Right atrium auricular region (tissue), 2 donors: ENCODE measurements around the gene MOCOS. TPM values are rescaled to one million over a fixed set of nuclear protein-coding genes. Genes with fewer than 3 reads are reported as not detected.

Experiments
- DNase-seq: peaks from one replicate; pipeline ENCODE4 v3.0.0-alpha.2; 2019; ENCODE audit warnings: low spot score
- H3K27ac ChIP-seq, 2 donors: fragments of 200-600 bp; sonication (generic); 1 replicate in 1 of 2; 2 replicates in 1 of 2; pipeline ENCODE4 v1.5.1; 2016 to 2019
- H3K27me3 ChIP-seq, 2 donors: fragments of 200-600 bp; sonication (generic); one replicate each; pipeline versions ENCODE4 v1.5.1 to v1.6.0; 2017 to 2019
- H3K36me3 ChIP-seq: fragments of 200-600 bp; sonication (generic); one replicate; pipeline ENCODE4 v1.5.1; 2016
- H3K4me1 ChIP-seq, 2 donors: fragments of 200-600 bp; sonication (generic); one replicate each; pipeline versions ENCODE4 v1.5.1 to v1.6.0; 2017 to 2019
- H3K4me3 ChIP-seq, 2 donors: fragments of 200-600 bp; sonication (generic); 1 replicate in 1 of 2; 2 replicates in 1 of 2; pipeline ENCODE4 v1.5.1; 2017 to 2019; ENCODE audit warnings: mild to moderate bottlenecking in 1 of 2, moderate library complexity in 1 of 2
- H3K9me3 ChIP-seq, 2 donors: fragments of 200-600 bp; sonication (generic); one replicate each; pipeline ENCODE4 v1.5.1; 2019
- CTCF ChIP-seq, 2 donors: fragments of 200-600 bp; sonication (generic); IDR thresholded peaks; one replicate each; pipeline ENCODE4 v1.5.1; 2019; ENCODE audit warnings: antibody characterized with exemption in 2 of 2
- total RNA-seq, 2 donors: library from RNA; depleted of rRNA; stranded (reverse); fragments of >200 nt; gene quantifications; one replicate each; pipeline ENCODE4 v1.1.0, GENCODE V29; 2016

Gene MOCOS
- total RNA-seq, 2 donors from 2014 or later, result 0.11 to 0.51 TPM

- TF ChIP-seq CTCF (IDR thresholded peaks at IDR 0.05), result peak; percentile 20 to 59
- peak overlapping the region; percentile 54 to 78 for H3K4me3 ChIP-seq
- H3K27ac ChIP-seq, result peak overlapping the region; percentile 66 to 87
- H3K27me3 ChIP-seq, result peaks cover 0 to 3% of the 10 kb centered on the region in 2 donors
- peaks cover 0 to 35% of the 10 kb centered on the region in 2 donors for H3K4me1 ChIP-seq
- DNase-seq, result no peak
- H3K36me3 ChIP-seq, result no peaks in the 10 kb centered on the region
- no peaks in the 10 kb centered on the region for H3K9me3 ChIP-seq
These were observed 109.5 kb downstream of the MOCOS start for GRCh38 chr18:36296650-36297416.

GRCh38 chr18:36297417-36298125, 110.3 kb downstream of the MOCOS start, which contains the start of gene FHOD3:
TSS of gene FHOD3 (plus strand) at chr18:36297713. CDS start at chr18:36297836, 123 bp downstream.
- TF ChIP-seq CTCF (IDR thresholded peaks at IDR 0.05), result no peak
- Histone ChIP-seq H3K27me3 (peaks cover 0 to 3% of the 10 kb centered on the region in 2 donors), H3K9me3 (no peaks in the 10 kb centered on the region), H3K27ac (peak within 1 kb of the TSS; percentile 83 to 87), H3K4me1 (peaks cover 0 to 38% of the 10 kb centered on the region in 2 donors), H3K36me3 (no peaks in the 10 kb centered on the region), H3K4me3 (peak within 1 kb of the TSS; percentile 54 to 78)
- DNase-seq, result no peak

GRCh38 chr18:36298126-36298741, 110.9 kb downstream of the MOCOS start:
- Histone ChIP-seq H3K27me3 (peaks cover 0 to 3% of the 10 kb centered on the region in 2 donors), H3K9me3 (no peaks in the 10 kb centered on the region), H3K27ac (peak overlapping the region; percentile 83 to 87), H3K36me3 (no peaks in the 10 kb centered on the region), H3K4me3 (peak overlapping the region; percentile 54 to 78), H3K4me1 (peaks cover 0 to 44% of the 10 kb centered on the region in 2 donors)
- no peak for TF ChIP-seq CTCF (IDR thresholded peaks at IDR 0.05)
- DNase-seq, result no peak

GRCh38 chr18:36299015-36299414, 111.7 kb downstream of the MOCOS start:
- no peak for TF ChIP-seq CTCF (IDR thresholded peaks at IDR 0.05)

GRCh38 chr18:36300211-36300610, 112.9 kb downstream of the MOCOS start:
- TF ChIP-seq CTCF (IDR thresholded peaks at IDR 0.05), result no peak
- Histone ChIP-seq H3K36me3 (no peaks in the 10 kb centered on the region), H3K9me3 (no peaks in the 10 kb centered on the region), H3K4me3 (no peak overlapping the region), H3K27ac (peak overlapping the region in 1 of 2 donors; percentile 3), H3K4me1 (peaks cover 0 to 47% of the 10 kb centered on the region in 2 donors), H3K27me3 (peaks cover 0 to 3% of the 10 kb centered on the region in 2 donors)
- DNase-seq, result no peak

More at GRCh38 chr18:36299015-36299414, 111.7 kb downstream of the MOCOS start:
- Histone ChIP-seq H3K36me3 (no peaks in the 10 kb centered on the region), H3K9me3 (no peaks in the 10 kb centered on the region), H3K4me1 (peaks cover 0 to 47% of the 10 kb centered on the region in 2 donors), H3K27me3 (peaks cover 0 to 3% of the 10 kb centered on the region in 2 donors), H3K4me3 (peak overlapping the region; percentile 54 to 78), H3K27ac (peak overlapping the region in 1 of 2 donors; percentile 37)
- DNase-seq, result no peak
